Measurements from ENCODE around the gene DNAJC16.

DNAJC16 gene

GRCh38 chr1:15557008-15557407 lies 30.4 kb downstream of the DNAJC16 start:
- no peak overlapping the region for H3K4me3 ChIP-seq (ENCODE audit: low read depth, low read length)
- no peak for DNase-seq (ENCODE audit: low read depth)
- no peak for TF ChIP-seq POLR2A (IDR thresholded peaks at IDR 0.05; ENCODE audit: extremely low read depth, insufficient read length)
- TF ChIP-seq CTCF (IDR thresholded peaks at IDR 0.05; ENCODE audit: low read depth, low read length), result no peak
- no peak for TF ChIP-seq MAX (IDR thresholded peaks at IDR 0.05; ENCODE audit: low read depth, low read length)
- TF ChIP-seq MYC (IDR thresholded peaks at IDR 0.05; ENCODE audit: low read depth, low read length), result no peak

- DNase-seq (ENCODE audit: low read depth), result no peak
- H3K4me3 ChIP-seq (ENCODE audit: low read depth, low read length), result no peak overlapping the region
- TF ChIP-seq CTCF (IDR thresholded peaks at IDR 0.05; ENCODE audit: low read depth, low read length), result no peak
Observed at GRCh38 chr1:15557594-15557993, 30.9 kb downstream of the DNAJC16 start.

- no peak for DNase-seq (ENCODE audit: low read depth)
- TF ChIP-seq CTCF (IDR thresholded peaks at IDR 0.05; ENCODE audit: low read depth, low read length), result no peak
- no peak for TF ChIP-seq MYC (IDR thresholded peaks at IDR 0.05; ENCODE audit: low read depth, low read length)
- TF ChIP-seq POLR2A (IDR thresholded peaks at IDR 0.05; ENCODE audit: extremely low read depth, insufficient read length), result no peak
- no peak for TF ChIP-seq MAX (IDR thresholded peaks at IDR 0.05; ENCODE audit: low read depth, low read length)
- H3K4me3 ChIP-seq (ENCODE audit: low read depth, low read length), result no peak overlapping the region
Observed at GRCh38 chr1:15558516-15558915, 31.9 kb downstream of the DNAJC16 start.

- TF ChIP-seq MAX (IDR thresholded peaks at IDR 0.05; ENCODE audit: low read depth, low read length), result no peak
- no peak for DNase-seq (ENCODE audit: low read depth)
- no peak overlapping the region for H3K4me3 ChIP-seq (ENCODE audit: low read depth, low read length)
Observed at GRCh38 chr1:15559189-15559810, 32.7 kb downstream of the DNAJC16 start.

- TF ChIP-seq MAX (IDR thresholded peaks at IDR 0.05; ENCODE audit: low read depth, low read length) (no peak), MYC (IDR thresholded peaks at IDR 0.05; ENCODE audit: low read depth, low read length) (no peak), POLR2A (IDR thresholded peaks at IDR 0.05; ENCODE audit: extremely low read depth, insufficient read length) (no peak), CTCF (IDR thresholded peaks at IDR 0.05; ENCODE audit: low read depth, low read length) (no peak)
- no peak overlapping the region for H3K4me3 ChIP-seq (ENCODE audit: low read depth, low read length)
- DNase-seq (ENCODE audit: low read depth), result no peak
Observed at GRCh38 chr1:15568387-15569073, 41.9 kb downstream of the DNAJC16 start.

GRCh38 chr1:15570861-15571260 lies 44.2 kb downstream of the DNAJC16 start:
- no peak for DNase-seq (ENCODE audit: low read depth)
- TF ChIP-seq MYC (IDR thresholded peaks at IDR 0.05; ENCODE audit: low read depth, low read length) (no peak), MAX (IDR thresholded peaks at IDR 0.05; ENCODE audit: low read depth, low read length) (no peak), CTCF (IDR thresholded peaks at IDR 0.05; ENCODE audit: low read depth, low read length) (no peak), POLR2A (IDR thresholded peaks at IDR 0.05; ENCODE audit: extremely low read depth, insufficient read length) (no peak)

More at GRCh38 chr1:15570861-15571260, 44.2 kb downstream of the DNAJC16 start:
- H3K4me3 ChIP-seq (ENCODE audit: low read depth, low read length), result no peak overlapping the region

Data from NB4 (cell line).